H1 (cell line): ENCODE results near the gene FTSJ3. TPM values are rescaled to one million over a fixed set of nuclear protein-coding genes. Genes with fewer than 3 reads are reported as not detected.

Source experiments
- CTCF ChIA-PET: fragments of 300-600 bp; sonication (Branson Sonifier 250); formaldehyde crosslinking; loops from one replicate; lab custom pipeline; 2021; ENCODE audit not compliant: partially characterized antibody; lab: Charles Lee
- POLR2A ChIA-PET: fragments of 300-600 bp; sonication (Branson Sonifier 250); formaldehyde crosslinking; loops from one replicate; lab custom pipeline; 2021; ENCODE audit warnings: inconsistent platforms; ENCODE audit not compliant: partially characterized antibody; lab: Charles Lee
- DNase-seq, 2 experiments: peaks; one replicate each; pipeline versions ENCODE4 v3.0.0 to v3.0.0-alpha.2; 2010 to 2022; ENCODE audit warnings: low spot score in 2 of 2, low read depth in 1 of 2, mixed read lengths in 1 of 2
- FAIRE-seq: peaks from 2 replicates; lab custom pipeline; 2011; peaks lifted over from hg19 to GRCh38; lab: Jason Lieb, UNC
- H2AFZ ChIP-seq: 2 replicates; pipeline ENCODE4 v1.8.1; 2012; ENCODE audit warnings: low read length, inconsistent platforms
- H2AK5ac ChIP-seq: 2 replicates; pipeline ENCODE4 v1.6.1; 2013; ENCODE audit warnings: low read depth, low read length
- H2BK120ac ChIP-seq: replicated peaks from 2 replicates; pipeline ENCODE3; 2013; ENCODE audit warnings: low read depth, low read length, inconsistent platforms
- H2BK12ac ChIP-seq: 2 replicates; pipeline ENCODE4 v1.6.1; 2013; ENCODE audit warnings: low read depth, low read length
- H2BK15ac ChIP-seq: 2 replicates; pipeline ENCODE4 v1.6.1; 2013; ENCODE audit warnings: low read length
- H2BK20ac ChIP-seq: 2 replicates; pipeline ENCODE4 v1.6.1; 2013; ENCODE audit warnings: low read length
- H2BK5ac ChIP-seq: 2 replicates; pipeline ENCODE4 v1.6.1; 2013; ENCODE audit warnings: low read depth, low read length
- H3K14ac ChIP-seq: 2 replicates; pipeline ENCODE4 v1.6.1; 2013; ENCODE audit warnings: inconsistent platforms; ENCODE audit not compliant: insufficient read length
- H3K18ac ChIP-seq: 2 replicates; pipeline ENCODE4 v1.6.1; 2013; ENCODE audit warnings: low read length; ENCODE audit errors: extremely low read depth
- H3K23ac ChIP-seq: 2 replicates; pipeline ENCODE4 v1.6.1; 2013; ENCODE audit warnings: inconsistent platforms; ENCODE audit not compliant: insufficient read length
- H3K23me2 ChIP-seq: 2 replicates; pipeline ENCODE4 v1.6.1; 2013; ENCODE audit warnings: low read depth, low read length
- H3K27ac ChIP-seq: 2 replicates; pipeline ENCODE4 v1.6.1; 2011; ENCODE audit warnings: low read depth, low read length, inconsistent platforms
- H3K27me3 ChIP-seq, 4 experiments: replicated peaks in 1 of 4; 1 replicate in 1 of 4; 2 replicates in 3 of 4; pipeline versions ENCODE4 v1.6.1 to v1.8.1; 2011 to 2013; ENCODE audit warnings: low read length in 3 of 4, mild to moderate bottlenecking in 3 of 4, inconsistent platforms in 2 of 4, mixed read lengths in 2 of 4, moderate library complexity in 1 of 4; ENCODE audit not compliant: control insufficient read depth in 3 of 4, insufficient read depth in 3 of 4; ENCODE audit errors: extremely low read depth in 1 of 4
- H3K36me3 ChIP-seq, 4 experiments: 2 replicates each; pipeline versions ENCODE4 v1.6.1 to v1.8.1; 2011 to 2013; ENCODE audit warnings: mild to moderate bottlenecking in 4 of 4, low read length in 3 of 4, moderate library complexity in 2 of 4, control low read depth in 1 of 4, inconsistent platforms in 1 of 4; ENCODE audit not compliant: insufficient read depth in 4 of 4, control insufficient read depth in 2 of 4
- H3K4ac ChIP-seq: replicated peaks from 2 replicates; pipeline ENCODE3; 2013; ENCODE audit warnings: low read length, low read depth, mixed read lengths, inconsistent platforms; ENCODE audit not compliant: insufficient read length
- H3K4me1 ChIP-seq, 4 experiments: replicated peaks in 1 of 4; 1 replicate in 1 of 4; 2 replicates in 3 of 4; pipeline versions ENCODE4 v1.6.1 to v1.8.1; 2011 to 2013; ENCODE audit warnings: low read length in 3 of 4, inconsistent platforms in 2 of 4, mixed read lengths in 1 of 4; ENCODE audit not compliant: insufficient read depth in 4 of 4, control insufficient read depth in 3 of 4
- H3K4me2 ChIP-seq, 2 experiments: 2 replicates each; pipeline versions ENCODE4 v1.6.1 to v1.8.1; 2011 to 2013; ENCODE audit warnings: low read depth in 2 of 2, low read length in 2 of 2, control low read depth in 1 of 2, inconsistent platforms in 1 of 2, mild to moderate bottlenecking in 1 of 2; ENCODE audit not compliant: insufficient read depth in 1 of 2
- H3K4me3 ChIP-seq, 4 experiments: fragments of 200-600, 300-600 bp in 1 of 4; sonication (generic), shearing (Covaris generic), sonication (Bioruptor Twin) in 1 of 4; 2 replicates each; pipeline versions ENCODE4 v1.5.1 to v1.8.1; 2011 to 2016; ENCODE audit warnings: low read length in 4 of 4, low read depth in 3 of 4, control low read depth in 2 of 4, inconsistent platforms in 2 of 4, mild to moderate bottlenecking in 2 of 4, mixed read lengths in 1 of 4, moderate library complexity in 1 of 4; ENCODE audit not compliant: insufficient read depth in 2 of 4; ENCODE audit errors: extremely low read depth in 1 of 4
- H3K56ac ChIP-seq: replicated peaks from 2 replicates; pipeline ENCODE3; 2013; ENCODE audit warnings: low read depth, mild to moderate bottlenecking, mixed read lengths, low read length, inconsistent platforms; ENCODE audit not compliant: insufficient read length
- H3K79me1 ChIP-seq: 2 replicates; pipeline ENCODE4 v1.6.1; 2013; ENCODE audit warnings: low read depth, low read length, control low read depth
- H3K79me2 ChIP-seq, 2 experiments: 2 replicates each; pipeline versions ENCODE4 v1.6.1 to v1.8.1; 2012 to 2013; ENCODE audit warnings: low read length in 2 of 2, mild to moderate bottlenecking in 2 of 2, inconsistent platforms in 1 of 2; ENCODE audit not compliant: insufficient read depth in 2 of 2, control insufficient read depth in 1 of 2
- H3K9ac ChIP-seq, 4 experiments: replicated peaks in 1 of 4; 1 replicate in 1 of 4; 2 replicates in 3 of 4; pipeline versions ENCODE4 v1.6.1 to v1.8.1; 2011 to 2013; ENCODE audit warnings: low read depth in 3 of 4, low read length in 3 of 4, control low read depth in 2 of 4, mild to moderate bottlenecking in 2 of 4, moderate library complexity in 2 of 4, inconsistent platforms in 1 of 4; ENCODE audit errors: extremely low read depth in 1 of 4
- H3K9me3 ChIP-seq, 2 experiments: 2 replicates each; pipeline versions ENCODE4 v1.6.1 to v1.8.1; 2012 to 2013; ENCODE audit warnings: mild to moderate bottlenecking in 2 of 2, moderate library complexity in 2 of 2, control low read depth in 1 of 2, inconsistent platforms in 1 of 2, low read depth in 1 of 2, low read length in 1 of 2, mixed read lengths in 1 of 2; ENCODE audit not compliant: insufficient read depth in 2 of 2
- H4K20me1 ChIP-seq, 2 experiments: replicated peaks in 1 of 2; 2 replicates each; pipeline versions ENCODE3 to v1.8.1; 2011 to 2013; ENCODE audit warnings: inconsistent platforms in 2 of 2, low read length in 2 of 2, mild to moderate bottlenecking in 1 of 2; ENCODE audit not compliant: insufficient read depth in 2 of 2, control insufficient read depth in 1 of 2
- H4K5ac ChIP-seq: 2 replicates; pipeline ENCODE4 v1.6.1; 2013; ENCODE audit warnings: low read length, low read depth, mixed read lengths, inconsistent platforms; ENCODE audit not compliant: insufficient read length
- H4K8ac ChIP-seq: 2 replicates; pipeline ENCODE4 v1.8.0; 2013; ENCODE audit warnings: mild to moderate bottlenecking, moderate library complexity, low read length, inconsistent platforms; ENCODE audit not compliant: insufficient read depth; ENCODE audit errors: extremely low read depth
- H4K91ac ChIP-seq: replicated peaks from 2 replicates; pipeline ENCODE3; 2013; ENCODE audit warnings: low read length, mixed read lengths, inconsistent platforms; ENCODE audit not compliant: insufficient read length
- CHD1 ChIP-seq: IDR thresholded peaks from 2 replicates; pipeline ENCODE4 v1.6.1; 2012; ENCODE audit warnings: low read depth, low read length, improper control_type of control experiment
- EGR1 ChIP-seq: IDR thresholded peaks from 2 replicates; pipeline ENCODE4 v1.6.1; 2011; ENCODE audit warnings: low read depth, low read length, borderline replicate concordance
- RFX5 ChIP-seq: IDR thresholded peaks from 2 replicates; pipeline ENCODE4 v1.6.1; 2011; ENCODE audit warnings: low read depth, low read length, improper control_type of control experiment, borderline replicate concordance
- WGBS, 2 experiments: shearing (Covaris generic) in 1 of 2; methylation state at CpG; one replicate each; pipeline versions ENCODE4 v1.1.6 to v1.1.7; 2013 to 2015; ENCODE audit warnings: low lambda C conversion rate in 2 of 2, mixed read lengths in 2 of 2, inconsistent platforms in 1 of 2, low coverage in 1 of 2, missing lambda C conversion rate in 1 of 2; ENCODE audit not compliant: insufficient replicate concordance in 2 of 2, insufficient coverage in 1 of 2, insufficient read length in 1 of 2; ENCODE audit errors: extremely low coverage in 1 of 2, missing lambda C conversion rate in 1 of 2; 5-methylcytosine and 5-hydroxymethylcytosine counted together
- polyA plus RNA-seq, 7 experiments: library from polyadenylated mRNA; depleted of rRNA in 3 of 7; stranded (reverse) in 5 of 7; unstranded in 2 of 7; fragments of >200 nt in 5 of 7; fragments of 200-250 nt in 2 of 7; gene quantifications; 1 replicate in 5 of 7; 2 replicates in 1 of 7; 4 replicates in 1 of 7; pipeline versions ENCODE4 v1.2.1 to v1.2.3, GENCODE V29; 2011 to 2013; ENCODE audit warnings: missing spikeins in 2 of 7, mixed read lengths in 2 of 7
- total RNA-seq: library from RNA; stranded (reverse); fragmentation: NEBNext Ultra II Directional; extraction: Animal tissue kit (Norgen Biotek cat#: 25700); gene quantifications from 2 replicates; pipeline ENCODE4 v1.2.1, GENCODE V29; 2021

Gene FTSJ3
- total and polyA plus RNA-seq, 2 of the 8 experiments (the other 6 are each of a cell fraction or from before 2014, with no cell fraction given), result 42.7 to 77.2 TPM

- peaks cover 4 to 9% of the 10 kb centered on the region in 2 experiments; a peak in 3 of 4 replicates for H3K9me3 ChIP-seq
- H2AK5ac ChIP-seq, result no peak overlapping the region
- H2BK15ac ChIP-seq, result no peak overlapping the region
- H3K9ac ChIP-seq, result no peak overlapping the region
- H3K79me2 ChIP-seq, result peaks cover 10 to 15% of the 10 kb centered on the region in 2 experiments
- H3K4me3 ChIP-seq, result no peak overlapping the region
- POLR2A ChIA-PET, result interaction anchor here (1.0 to 27.8 kb wide), 2 partner anchors 20 to 25 kb away, joined by 3 to 593 read pairs; partner anchors contain the start of genes FTSJ3 and PSMC5
- H2BK20ac ChIP-seq, result no peak overlapping the region
- no peak overlapping the region for H4K91ac ChIP-seq
- H2BK5ac ChIP-seq, result no peak overlapping the region
- FAIRE-seq (no peak), DNase-seq (no peak)
- no peak overlapping the region for H3K4me2 ChIP-seq
- H3K4ac ChIP-seq, result no peak overlapping the region
- CTCF ChIA-PET, result interaction anchor here (6.9 kb wide), 1 partner anchor 13 kb away, joined by 77 read pairs; no protein-coding TSS in a partner anchor
- no peaks in the 10 kb centered on the region for H3K36me3 ChIP-seq
- H3K23me2 ChIP-seq, result peaks cover 10% of the 10 kb centered on the region
- H3K18ac ChIP-seq, result no peak overlapping the region
- TF ChIP-seq EGR1 (no peak), RFX5 (no peak), CHD1 (no peak)
- no peak overlapping the region for H2AFZ ChIP-seq
- no peak overlapping the region for H3K23ac ChIP-seq
- H3K27me3 ChIP-seq, result peaks cover 0 to 29% (median 25%) of the 10 kb centered on the region in 4 experiments; a peak in 6 of 7 replicates
- H4K8ac ChIP-seq, result no peak overlapping the region
- H2BK12ac ChIP-seq, result no peak overlapping the region
- WGBS, 2 experiments, result 5% methylated on average over 1 of the region's 1 CpG; no CpG with 5 or more reads in 1 of the 2 experiments
- peaks cover 0 to 3% of the 10 kb centered on the region in 2 experiments for H4K20me1 ChIP-seq
- H3K56ac ChIP-seq, result no peak overlapping the region
- no peak overlapping the region for H4K5ac ChIP-seq
- H3K27ac ChIP-seq, result no peak overlapping the region
- no peak overlapping the region for H2BK120ac ChIP-seq
- H3K14ac ChIP-seq, result no peak overlapping the region
- H3K4me1 ChIP-seq, result peaks cover 0 to 11% (median 8%) of the 10 kb centered on the region in 4 experiments; a peak in 6 of 7 replicates
- peaks cover 6% of the 10 kb centered on the region; the same call in 1 of the 2 replicates for H3K79me1 ChIP-seq
Observed at GRCh38 chr17:63845509-63845908, 18.0 kb upstream of the FTSJ3 start.
